A549 treated with Mapracorat at 1 μM for 4 hours (cell line): Measurements from ENCODE around the gene SLC39A7. TPM values are rescaled to one million over a fixed set of nuclear protein-coding genes. Genes with fewer than 3 reads are reported as not detected.

Experiments used
- total RNA-seq: library from RNA; stranded (reverse); fragments of 200-300 nt; extraction: Qiagen RNA extraction; gene quantifications from 5 replicates; pipeline ENCODE4 v1.2.3, GENCODE V29; 2022

SLC39A7 gene
- total RNA-seq = 104 to 111 TPM (median 108 TPM) in 5 replicates

GRCh38 chr6:33200219-33201146 is at the start of gene SLC39A7, which contains the start of gene RXRB:
Gene SLC39A7, plus strand, starts transcription at chr6:33200867. Its CDS starts 379 bp downstream, at chr6:33201246.
Gene RXRB, minus strand, starts transcription at chr6:33200665. Its CDS starts 189 bp downstream, at chr6:33200476.

GRCh38 chr6:33192105-33192646 is 8.5 kb upstream of the SLC39A7 start, which contains the start of gene COL11A2:
Gene COL11A2, minus strand, starts transcription at chr6:33192467. Its CDS starts 227 bp downstream, at chr6:33192240.

GRCh38 chr6:33204415-33205190 is 3.9 kb downstream of the SLC39A7 start, which contains the start of gene HSD17B8:
Gene HSD17B8, plus strand, starts transcription at chr6:33204655. Its CDS starts 14 bp downstream, at chr6:33204669.

DNA sequence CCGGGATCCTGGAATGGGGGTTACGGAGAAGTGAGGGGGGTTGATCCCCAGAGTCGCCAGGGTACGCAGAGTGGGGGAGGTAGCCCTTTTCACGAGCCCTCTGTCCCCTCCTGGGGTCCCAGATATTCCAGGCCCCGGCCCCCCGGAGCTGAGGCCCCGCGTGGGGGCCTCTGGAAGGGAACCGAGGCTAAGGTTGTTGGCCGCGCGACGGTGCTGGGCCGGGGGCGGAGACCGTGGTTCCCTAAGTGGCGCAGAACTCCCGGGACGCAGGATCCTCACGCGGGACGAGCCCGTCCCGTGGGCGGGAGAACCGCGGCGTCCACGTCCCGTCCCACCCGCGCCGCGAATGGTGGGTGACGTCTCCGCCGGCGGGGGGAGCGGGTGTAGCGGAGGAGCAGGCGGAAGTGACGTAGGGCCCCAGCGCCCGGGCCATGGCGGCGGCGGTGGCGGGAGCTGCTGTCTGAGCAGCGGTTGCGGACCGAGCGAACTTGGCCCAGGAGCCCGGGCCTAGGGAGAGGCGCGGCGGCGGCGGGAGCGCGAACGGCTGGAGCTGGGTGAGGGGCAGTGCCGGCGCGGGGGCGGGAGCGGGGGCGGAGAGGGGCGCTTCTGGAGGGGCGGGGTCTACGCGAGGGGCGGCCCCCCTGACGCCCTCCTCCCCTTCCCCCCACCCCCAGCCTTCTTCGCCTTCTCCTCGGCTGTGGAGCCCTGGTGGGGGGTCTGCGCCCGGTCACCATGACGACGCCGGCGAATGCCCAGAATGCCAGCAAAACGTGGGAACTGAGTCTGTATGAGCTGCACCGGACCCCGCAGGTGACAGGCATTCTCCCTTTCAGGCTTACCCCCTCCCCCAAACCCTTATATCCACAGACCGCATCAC is 7.7 kb downstream of the SLC39A7 start, which contains the start of gene RING1:
RING1 (plus strand) TSS at position 410 of the 877 bp plus-strand sequence; CDS start at position 733, 323 bp downstream.

Other genes with a start within 250 kb of the SLC39A7 start
- 2.4 to 3.3 TPM (median 2.6 TPM) in 5 replicates for gene HLA-DMA, start 247.8 kb upstream of the SLC39A7 start, total RNA-seq
- gene BRD2, start 232.3 kb upstream of the SLC39A7 start, total RNA-seq = 112 to 140 TPM (median 119 TPM) in 5 replicates
- not detected in 5 replicates for gene HLA-DOA, start 191.3 kb upstream of the SLC39A7 start, total RNA-seq
- not detected in 5 replicates for gene HLA-DPA1, start 127.2 kb upstream of the SLC39A7 start, total RNA-seq
- not detected in 5 replicates for gene HLA-DPB1, start 124.9 kb upstream of the SLC39A7 start, total RNA-seq
- 0.69 to 1.1 TPM (median 0.83 TPM) in 5 replicates for gene COL11A2, start 8.4 kb upstream of the SLC39A7 start, total RNA-seq
- gene RXRB, start 202 bp upstream of the SLC39A7 start, total RNA-seq = 16.8 to 21.8 TPM (median 19.3 TPM) in 5 replicates
- 11.5 to 15.6 TPM (median 15.0 TPM) in 5 replicates for gene HSD17B8, start 3.8 kb downstream of the SLC39A7 start, total RNA-seq
- 19.6 to 25.9 TPM (median 24.4 TPM) in 5 replicates for gene RING1, start 7.6 kb downstream of the SLC39A7 start, total RNA-seq
- 16.0 to 19.1 TPM (median 17.1 TPM) in 5 replicates for gene VPS52, start 71.0 kb downstream of the SLC39A7 start, total RNA-seq
- 2,503 to 2,635 TPM (median 2,544 TPM) in 5 replicates for gene RPS18, start 71.2 kb downstream of the SLC39A7 start, total RNA-seq
- 0.56 to 1.3 TPM (median 0.87 TPM) in 5 replicates for gene B3GALT4, start 76.3 kb downstream of the SLC39A7 start, total RNA-seq
- gene WDR46, start 88.4 kb downstream of the SLC39A7 start, total RNA-seq = 48.0 to 54.9 TPM (median 53.1 TPM) in 5 replicates
- 96.5 to 132 TPM (median 106 TPM) in 5 replicates for gene PFDN6, start 88.7 kb downstream of the SLC39A7 start, total RNA-seq
- gene RGL2, start 98.1 kb downstream of the SLC39A7 start, total RNA-seq = 11.1 to 15.1 TPM (median 13.9 TPM) in 5 replicates
- 34.5 to 39.4 TPM (median 36.1 TPM) in 5 replicates for gene TAPBP, start 113.2 kb downstream of the SLC39A7 start, total RNA-seq
- gene ZBTB22, start 116.9 kb downstream of the SLC39A7 start, total RNA-seq = 2.3 to 4.2 TPM (median 3.1 TPM) in 5 replicates
- gene DAXX, start 122.1 kb downstream of the SLC39A7 start, total RNA-seq = 34.0 to 37.2 TPM (median 35.3 TPM) in 5 replicates
- 36.9 to 44.7 TPM (median 43.5 TPM) in 5 replicates for gene KIFC1, start 191.0 kb downstream of the SLC39A7 start, total RNA-seq
- gene PHF1, start 210.1 kb downstream of the SLC39A7 start, total RNA-seq = 13.8 to 18.4 TPM (median 14.6 TPM) in 5 replicates
- gene CUTA, start 217.2 kb downstream of the SLC39A7 start, total RNA-seq = 168 to 225 TPM (median 201 TPM) in 5 replicates
- 3.2 to 9.3 TPM (median 4.4 TPM) in 5 replicates for gene SYNGAP1, start 219.2 kb downstream of the SLC39A7 start, total RNA-seq